GM19025 (cell line): ENCODE data around the gene KRTAP22-2.

Source experiments
- ATAC-seq: cut with Tn5 transposase; IDR thresholded peaks from one replicate; pipeline ENCODE4 v1.9.1; 2021; ENCODE audit warnings: mild to moderate bottlenecking, low read depth, moderate library complexity; ENCODE audit not compliant: unreplicated experiment

The KRTAP22-2 gene

GRCh38 chr21:30563630-30564029, 26.6 kb downstream of the KRTAP22-2 start:
- no peak for ATAC-seq

GRCh38 chr21:30563072-30563471, 27.1 kb downstream of the KRTAP22-2 start:
- ATAC-seq = no peak

GRCh38 chr21:30561957-30562356, 28.2 kb downstream of the KRTAP22-2 start:
- no peak for ATAC-seq

- ATAC-seq = no peak
These were observed 28.8 kb downstream of the KRTAP22-2 start, which contains the start of gene KRTAP19-7 for GRCh38 chr21:30561264-30561895. KRTAP19-7 (minus strand) TSS chr21:30561314; CDS start chr21:30561289, 25 bp downstream.

- no peak for ATAC-seq
These were observed 35.1 kb downstream of the KRTAP22-2 start for GRCh38 chr21:30555095-30555494.

- ATAC-seq = no peak
These were observed 37.4 kb downstream of the KRTAP22-2 start for GRCh38 chr21:30552782-30553181.

- ATAC-seq = no peak
These were observed 48.4 kb downstream of the KRTAP22-2 start, which contains the start of gene KRTAP19-6 for GRCh38 chr21:30541764-30542163. KRTAP19-6 (minus strand) TSS chr21:30541864; CDS start chr21:30541833, 31 bp downstream.
